Gastroesophageal sphincter (tissue), 4 donors: Measurements from ENCODE around the gene EBLN1. TPM values are rescaled to one million over a fixed set of nuclear protein-coding genes. Genes with fewer than 3 reads are reported as not detected.

Experiments
- ATAC-seq: fragments of 150-250 bp; one replicate; pipeline ENCODE4 v1.9.1; 2016; ENCODE audit warnings: mild to moderate bottlenecking, moderate library complexity
- H3K27ac ChIP-seq, 4 donors: fragments of 200-600 bp; sonication (generic) in 3 of 4; 1 replicate in 3 of 4; 2 replicates in 1 of 4; pipeline ENCODE4 v1.5.1; 2016 to 2019
- H3K27me3 ChIP-seq: fragments of 200-600 bp; sonication (generic); one replicate; pipeline ENCODE4 v1.5.1; 2019
- H3K36me3 ChIP-seq, 2 donors: fragments of 200-600 bp; sonication (generic); one replicate each; pipeline ENCODE4 v1.5.1; 2019; ENCODE audit warnings: control low read depth in 1 of 2
- H3K4me1 ChIP-seq, 3 donors: fragments of 200-600 bp; sonication (generic); 1 replicate in 2 of 3; 2 replicates in 1 of 3; pipeline ENCODE4 v1.5.1; 2016 to 2019; ENCODE audit warnings: control low read depth in 2 of 3
- H3K4me3 ChIP-seq, 2 donors: fragments of 200-600 bp; sonication (generic); one replicate each; pipeline ENCODE4 v1.5.1; 2019; ENCODE audit warnings: mild to moderate bottlenecking in 1 of 2, moderate library complexity in 1 of 2
- H3K9me3 ChIP-seq, 3 donors: fragments of 200-600 bp; sonication (generic); one replicate each; pipeline ENCODE4 v1.5.1; 2017 to 2019; ENCODE audit warnings: control low read depth in 2 of 3
- EP300 ChIP-seq: sonication (generic); formaldehyde crosslinking; IDR thresholded peaks from one replicate; pipeline ENCODE4 v1.6.1; 2017; ENCODE audit warnings: antibody characterized with exemption, mild to moderate bottlenecking
- POLR2A ChIP-seq, 2 donors: fragments of 450-650 bp; IDR thresholded peaks; one replicate each; pipeline ENCODE4 v1.6.1; 2017; ENCODE audit warnings: antibody characterized with exemption in 2 of 2, mild to moderate bottlenecking in 2 of 2, moderate library complexity in 1 of 2
- POLR2AphosphoS5 ChIP-seq: sonication (generic); formaldehyde crosslinking; IDR thresholded peaks from one replicate; pipeline ENCODE4 v1.6.1; 2017; ENCODE audit warnings: antibody characterized with exemption
- WGBS, 2 donors: methylation state at CpG; one replicate each; pipeline ENCODE4 v1.1.5; 2018; ENCODE audit warnings: low coverage in 1 of 2; 5-methylcytosine and 5-hydroxymethylcytosine counted together
- total RNA-seq, 4 donors: library from RNA; depleted of rRNA; stranded (reverse); fragments of >200 nt; gene quantifications; one replicate each; pipeline ENCODE4 v1.1.0, GENCODE V29; 2016
- TF ChIP-seq, protein P1 (sequence below), 4 experiments: fragments of 200-600 bp in 2 of 4; fragments of 450-650 bp in 2 of 4; sonication (generic) in 1 of 4; IDR thresholded peaks; one replicate each; pipeline ENCODE4 v1.5.1; 2017 to 2019; ENCODE audit warnings: antibody characterized with exemption in 4 of 4, mild to moderate bottlenecking in 2 of 4, moderate library complexity in 2 of 4

The EBLN1 gene
- total RNA-seq, 4 donors from 2014 or later: not detected

DNA sequence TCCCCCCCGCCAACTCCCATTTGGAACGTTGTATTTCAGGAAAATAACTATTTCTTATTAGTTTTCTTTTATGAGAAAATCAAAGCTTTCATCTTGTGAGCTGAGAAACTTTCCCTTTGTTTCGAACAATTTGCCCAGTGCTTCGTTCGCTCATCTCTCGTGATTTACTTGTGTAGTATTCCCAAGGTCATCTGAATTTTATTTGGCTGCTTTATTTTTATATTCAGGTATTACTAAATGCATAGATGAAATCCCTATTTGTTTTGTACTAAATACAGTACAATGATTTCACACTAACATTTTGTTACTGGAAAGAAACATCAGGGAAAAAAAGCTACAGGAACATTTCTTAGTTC is 12.0 kb upstream of the EBLN1 start:
- peaks cover 3% of the 10 kb centered on the region for H3K27me3 ChIP-seq
- no peaks in the 10 kb centered on the region for H3K36me3 ChIP-seq
- WGBS, 2 donors: 0 to 1% methylated on average over 6 of the region's 6 CpGs
- H3K4me3 ChIP-seq: peak overlapping the region; percentile 60 to 93
- H3K4me1 ChIP-seq: peaks cover 0 to 9% (median 4%) of the 10 kb centered on the region in 3 donors
- H3K27ac ChIP-seq: peak overlapping the region; percentile 87 to 96 (median 92)
- no peaks in the 10 kb centered on the region for H3K9me3 ChIP-seq
- TF ChIP-seq POLR2A (IDR thresholded peaks at IDR 0.05): no peak
- TF ChIP-seq, protein P1, sequence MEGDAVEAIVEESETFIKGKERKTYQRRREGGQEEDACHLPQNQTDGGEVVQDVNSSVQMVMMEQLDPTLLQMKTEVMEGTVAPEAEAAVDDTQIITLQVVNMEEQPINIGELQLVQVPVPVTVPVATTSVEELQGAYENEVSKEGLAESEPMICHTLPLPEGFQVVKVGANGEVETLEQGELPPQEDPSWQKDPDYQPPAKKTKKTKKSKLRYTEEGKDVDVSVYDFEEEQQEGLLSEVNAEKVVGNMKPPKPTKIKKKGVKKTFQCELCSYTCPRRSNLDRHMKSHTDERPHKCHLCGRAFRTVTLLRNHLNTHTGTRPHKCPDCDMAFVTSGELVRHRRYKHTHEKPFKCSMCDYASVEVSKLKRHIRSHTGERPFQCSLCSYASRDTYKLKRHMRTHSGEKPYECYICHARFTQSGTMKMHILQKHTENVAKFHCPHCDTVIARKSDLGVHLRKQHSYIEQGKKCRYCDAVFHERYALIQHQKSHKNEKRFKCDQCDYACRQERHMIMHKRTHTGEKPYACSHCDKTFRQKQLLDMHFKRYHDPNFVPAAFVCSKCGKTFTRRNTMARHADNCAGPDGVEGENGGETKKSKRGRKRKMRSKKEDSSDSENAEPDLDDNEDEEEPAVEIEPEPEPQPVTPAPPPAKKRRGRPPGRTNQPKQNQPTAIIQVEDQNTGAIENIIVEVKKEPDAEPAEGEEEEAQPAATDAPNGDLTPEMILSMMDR (IDR thresholded peaks at IDR 0.05): no peak
- no peak for ATAC-seq

DNA sequence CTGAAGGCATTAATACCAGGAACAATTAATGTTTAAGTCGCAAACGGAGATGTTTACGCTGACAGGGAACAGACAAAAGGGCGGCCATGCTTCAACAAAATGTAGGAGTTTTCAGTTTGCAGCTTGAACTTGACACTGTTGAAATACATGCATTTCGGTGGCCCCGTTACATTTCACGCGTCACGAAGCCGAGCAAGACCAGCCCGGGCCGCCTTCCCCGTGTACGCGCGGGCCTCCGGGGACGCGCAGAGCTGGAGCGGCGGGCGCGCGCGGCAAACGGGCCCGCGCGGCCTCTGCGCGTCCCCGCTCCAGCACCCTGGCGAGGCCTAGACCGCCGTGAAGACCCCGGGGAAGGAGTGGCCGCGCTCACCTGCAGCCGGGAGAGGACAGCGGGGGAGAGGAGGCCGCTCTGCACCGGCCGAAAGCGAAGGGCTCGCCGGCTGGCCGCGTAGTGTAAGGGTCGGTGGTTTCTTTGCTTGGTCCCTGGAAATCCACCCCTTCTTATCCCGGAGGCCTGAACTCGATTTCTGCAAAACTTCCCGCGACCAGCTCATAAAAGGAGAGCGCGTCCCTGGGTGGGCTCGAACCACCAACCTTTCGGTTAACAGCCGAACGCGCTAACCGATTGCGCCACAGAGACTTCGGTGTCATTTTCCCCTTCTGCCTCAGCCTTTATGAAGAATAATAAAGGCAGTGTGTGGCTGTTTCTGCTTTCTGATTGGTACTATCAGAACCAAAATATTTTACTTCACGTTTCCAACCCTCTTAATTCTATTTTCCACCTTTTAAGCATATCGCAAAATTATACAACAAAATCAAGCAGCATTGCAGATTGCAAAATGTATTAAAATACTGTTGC is 11.4 kb upstream of the EBLN1 start:
- WGBS, 2 donors: 0 to 1% methylated on average over 9 to 29 of the region's 65 CpGs
- TF ChIP-seq POLR2AphosphoS5 (peak; percentile 46), POLR2A (IDR thresholded peaks at IDR 0.05) (peak; percentile 22 to 31), EP300 (no peak)
- TF ChIP-seq, protein P1 (IDR thresholded peaks at IDR 0.05): no peak
- peaks cover 0 to 9% (median 4%) of the 10 kb centered on the region in 3 donors for H3K4me1 ChIP-seq
- ATAC-seq: peak; percentile 94
- H3K36me3 ChIP-seq: no peaks in the 10 kb centered on the region
- H3K27me3 ChIP-seq: no peaks in the 10 kb centered on the region
- peak overlapping the region; percentile 87 to 96 (median 92) for H3K27ac ChIP-seq
- H3K4me3 ChIP-seq: peak overlapping the region; percentile 60 to 93
- H3K9me3 ChIP-seq: no peaks in the 10 kb centered on the region

- Histone ChIP-seq H3K9me3 (no peaks in the 10 kb centered on the region), H3K36me3 (no peaks in the 10 kb centered on the region), H3K27me3 (no peaks in the 10 kb centered on the region), H3K4me3 (peak overlapping the region; percentile 60 to 93), H3K4me1 (peaks cover 0 to 9% (median 4%) of the 10 kb centered on the region in 3 donors), H3K27ac (peak overlapping the region; percentile 87 to 96 (median 92))
- no peak for ATAC-seq
- TF ChIP-seq, protein P1 (IDR thresholded peaks at IDR 0.05): no peak
- TF ChIP-seq EP300 (no peak), POLR2A (IDR thresholded peaks at IDR 0.05) (no peak), POLR2AphosphoS5 (no peak)
- 25 to 34% methylated on average over 7 to 9 of the region's 9 CpGs for WGBS, 2 donors
Observed at GRCh38 chr10:22228167-22228938, 10.5 kb upstream of the EBLN1 start.

GRCh38 chr10:22226599-22226998 is 8.8 kb upstream of the EBLN1 start:
- TF ChIP-seq POLR2A (IDR thresholded peaks at IDR 0.05): no peak
- no peak for TF ChIP-seq POLR2AphosphoS5
- peaks cover 0 to 9% (median 4%) of the 10 kb centered on the region in 3 donors for H3K4me1 ChIP-seq
- 94 to 98% methylated on average over 2 of the region's 2 CpGs for WGBS, 2 donors
- no peaks in the 10 kb centered on the region for H3K9me3 ChIP-seq
- no peak overlapping the region for H3K27ac ChIP-seq
- H3K4me3 ChIP-seq: no peak overlapping the region
- no peaks in the 10 kb centered on the region for H3K27me3 ChIP-seq
- no peaks in the 10 kb centered on the region for H3K36me3 ChIP-seq
- no peak for ATAC-seq

DNA sequence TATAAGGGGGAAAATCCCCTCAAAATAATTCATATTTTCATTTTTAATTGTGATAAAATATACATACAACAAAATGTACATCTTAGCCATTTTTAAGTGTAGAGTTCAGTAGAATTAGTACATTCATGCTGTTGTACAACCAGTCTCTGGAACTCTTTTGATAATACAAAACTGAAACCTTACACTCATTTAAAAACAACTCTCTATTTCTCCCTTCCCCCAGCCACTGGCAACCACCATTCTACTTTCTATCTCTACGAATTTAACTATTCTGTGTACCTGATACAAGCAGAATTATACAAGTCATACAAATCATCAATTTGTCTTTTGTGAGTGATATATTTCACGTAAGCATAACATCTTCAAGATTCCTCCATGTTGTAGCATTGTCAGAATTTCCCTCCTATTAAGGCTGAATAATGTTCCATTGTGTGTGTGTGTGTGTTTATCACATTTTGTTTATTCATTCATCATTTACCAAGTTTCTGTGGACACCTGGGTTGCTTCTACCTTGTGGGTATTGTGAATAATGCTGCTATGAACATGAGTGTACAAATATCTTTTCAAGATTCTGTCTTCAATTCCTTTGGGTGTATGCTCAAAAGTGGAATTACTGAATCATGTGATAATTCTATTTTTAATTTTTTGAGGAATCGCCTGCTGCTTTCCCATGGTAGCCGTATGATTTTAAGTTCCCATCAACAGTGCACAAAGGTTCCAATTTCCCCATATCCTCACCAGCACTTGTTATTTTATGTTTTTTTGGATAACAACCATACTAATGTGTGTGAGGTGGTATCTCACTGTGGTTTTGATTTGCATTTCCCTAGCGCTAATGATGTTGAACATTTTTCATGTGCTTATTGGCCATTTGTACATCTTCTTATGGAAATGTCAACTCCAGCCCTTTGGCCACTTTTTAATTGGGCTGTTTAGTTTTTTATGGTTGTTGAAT is 4.7 kb upstream of the EBLN1 start:
- WGBS, 2 donors: 87 to 91% methylated on average over 5 of the region's 5 CpGs
- H3K27ac ChIP-seq: no peak overlapping the region
- H3K9me3 ChIP-seq: no peaks in the 10 kb centered on the region
- H3K27me3 ChIP-seq: no peaks in the 10 kb centered on the region
- no peak for ATAC-seq
- H3K4me3 ChIP-seq: no peak overlapping the region
- H3K4me1 ChIP-seq: no peaks in the 10 kb centered on the region
- TF ChIP-seq, protein P1 (IDR thresholded peaks at IDR 0.05): no peak
- TF ChIP-seq POLR2A (IDR thresholded peaks at IDR 0.05) (no peak), POLR2AphosphoS5 (no peak)
- H3K36me3 ChIP-seq: no peaks in the 10 kb centered on the region
